ENCODE results near the gene SOCS1.

DNA sequence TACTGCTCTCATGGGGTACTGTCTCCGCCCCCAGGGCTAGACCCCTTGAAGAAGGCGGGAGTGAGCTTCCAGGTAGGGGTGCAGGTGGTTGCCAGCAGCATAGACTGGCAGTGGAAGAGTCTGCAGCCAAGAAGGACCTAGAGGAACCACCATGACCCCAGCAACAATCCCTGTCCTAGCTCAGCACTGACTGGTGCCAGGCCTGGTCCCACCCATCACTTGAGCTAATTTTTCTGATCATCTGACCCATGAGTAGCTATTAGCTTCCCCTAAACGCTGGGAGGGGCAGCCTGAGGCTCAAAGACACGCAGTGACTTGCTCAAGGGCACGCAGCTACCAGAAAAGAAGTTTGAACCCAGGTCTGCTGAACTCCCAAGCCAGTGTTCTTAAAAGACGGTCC is 16.5 kb upstream of the SOCS1 start:
- TF ChIP-seq, protein P1, sequence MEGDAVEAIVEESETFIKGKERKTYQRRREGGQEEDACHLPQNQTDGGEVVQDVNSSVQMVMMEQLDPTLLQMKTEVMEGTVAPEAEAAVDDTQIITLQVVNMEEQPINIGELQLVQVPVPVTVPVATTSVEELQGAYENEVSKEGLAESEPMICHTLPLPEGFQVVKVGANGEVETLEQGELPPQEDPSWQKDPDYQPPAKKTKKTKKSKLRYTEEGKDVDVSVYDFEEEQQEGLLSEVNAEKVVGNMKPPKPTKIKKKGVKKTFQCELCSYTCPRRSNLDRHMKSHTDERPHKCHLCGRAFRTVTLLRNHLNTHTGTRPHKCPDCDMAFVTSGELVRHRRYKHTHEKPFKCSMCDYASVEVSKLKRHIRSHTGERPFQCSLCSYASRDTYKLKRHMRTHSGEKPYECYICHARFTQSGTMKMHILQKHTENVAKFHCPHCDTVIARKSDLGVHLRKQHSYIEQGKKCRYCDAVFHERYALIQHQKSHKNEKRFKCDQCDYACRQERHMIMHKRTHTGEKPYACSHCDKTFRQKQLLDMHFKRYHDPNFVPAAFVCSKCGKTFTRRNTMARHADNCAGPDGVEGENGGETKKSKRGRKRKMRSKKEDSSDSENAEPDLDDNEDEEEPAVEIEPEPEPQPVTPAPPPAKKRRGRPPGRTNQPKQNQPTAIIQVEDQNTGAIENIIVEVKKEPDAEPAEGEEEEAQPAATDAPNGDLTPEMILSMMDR (IDR thresholded peaks at IDR 0.05) = no peak
- TF ChIP-seq POLR2A (IDR thresholded peaks at IDR 0.05) = no peak
